HepG2 (cell line): ENCODE results near the gene ADGRF1. TPM values are rescaled to one million over a fixed set of nuclear protein-coding genes. Genes with fewer than 3 reads are reported as not detected.

Source experiments
- ATAC-seq: fragments of 200-7000 bp; cut with Tn5 transposase; 3 replicates; pipeline ENCODE4 v1.9.1; 2020; ENCODE audit warnings: mild to moderate bottlenecking, moderate library complexity
- BruUV-seq: library from RNA; stranded (reverse); fragments of 400-500 nt; replicated peaks from 2 replicates; lab custom pipeline; 2021; lab: Mats Ljungman, UMichigan
- CTCF ChIA-PET: fragments of 300-600 bp; formaldehyde crosslinking; extraction: SDS; loops from one replicate; lab custom pipeline; 2021; ENCODE audit warnings: low total read pairs, inconsistent platforms, low intra/inter-chr PET ratio; lab: Yijun Ruan, JAX
- POLR2A ChIA-PET: fragments of 350-600 bp; sonication (Branson Sonifier 250); formaldehyde crosslinking; loops from one replicate; lab custom pipeline; 2020; ENCODE audit warnings: antibody characterized with exemption, inconsistent platforms; lab: Yijun Ruan, JAX
- DNase-seq: peaks from one replicate; pipeline ENCODE4 v3.0.0-alpha.2; 2015; ENCODE audit warnings: low spot score
- FAIRE-seq: peaks from 3 replicates; lab custom pipeline; 2011; peaks lifted over from hg19 to GRCh38; lab: Jason Lieb, UNC
- H2AFZ ChIP-seq: one replicate; pipeline ENCODE4 v1.6.1; 2011; ENCODE audit warnings: low read length, inconsistent platforms
- H3K27ac ChIP-seq: fragments of 300-600 bp; 3 replicates; pipeline ENCODE4 v1.8.0; 2011; ENCODE audit warnings: mixed run types, mild to moderate bottlenecking, mixed read lengths, low read length, inconsistent platforms; ENCODE audit not compliant: insufficient read depth; ENCODE audit errors: extremely low read length
- H3K27me3 ChIP-seq, 2 experiments: fragments of 200-600 bp in 1 of 2; 2 replicates in 1 of 2; 3 replicates in 1 of 2; pipeline versions ENCODE4 v1.6.0 to v1.8.0; 2011; ENCODE audit warnings: low read length in 2 of 2, mild to moderate bottlenecking in 2 of 2, moderate library complexity in 2 of 2, inconsistent platforms in 1 of 2; ENCODE audit not compliant: insufficient read depth in 2 of 2, control insufficient read depth in 1 of 2
- H3K36me3 ChIP-seq, 2 experiments: fragments of 200-600 bp in 1 of 2; replicated peaks in 1 of 2; 2 replicates in 1 of 2; 3 replicates in 1 of 2; pipeline versions ENCODE4 v1.5.1 to v1.8.0; 2011; ENCODE audit warnings: low read length in 2 of 2, inconsistent platforms in 1 of 2; ENCODE audit not compliant: insufficient read depth in 2 of 2, control insufficient read depth in 1 of 2
- H3K4me1 ChIP-seq: 2 replicates; pipeline ENCODE4 v1.5.1; 2012; ENCODE audit warnings: low read length, inconsistent platforms; ENCODE audit not compliant: insufficient read depth
- H3K4me2 ChIP-seq: 2 replicates; pipeline ENCODE4 v1.6.0; 2011; ENCODE audit warnings: low read depth, low read length, inconsistent platforms
- H3K4me3 ChIP-seq, 3 experiments: fragments of 200-600 bp in 1 of 3; sonication (generic), shearing (Covaris generic) in 1 of 3; replicated peaks in 1 of 3; 2 replicates each; pipeline ENCODE4 v1.5.1; 2011 to 2016; ENCODE audit warnings: low read length in 3 of 3, inconsistent platforms in 2 of 3, low read depth in 2 of 3, mild to moderate bottlenecking in 2 of 3, control low read depth in 1 of 3, mixed read lengths in 1 of 3; ENCODE audit not compliant: insufficient read depth in 1 of 3
- H3K79me2 ChIP-seq: one replicate; pipeline ENCODE4 v1.6.1; 2011; ENCODE audit warnings: low read length, inconsistent platforms; ENCODE audit not compliant: insufficient read depth
- H3K9ac ChIP-seq: 2 replicates; pipeline ENCODE4 v1.6.0; 2011; ENCODE audit warnings: mild to moderate bottlenecking, low read depth, low read length, inconsistent platforms; ENCODE audit not compliant: insufficient read depth
- H3K9me3 ChIP-seq: 2 replicates; pipeline ENCODE4 v1.5.1; 2012; ENCODE audit warnings: mild to moderate bottlenecking, low read length
- H4K20me1 ChIP-seq: 2 replicates; pipeline ENCODE4 v1.6.0; 2011; ENCODE audit warnings: inconsistent platforms, mild to moderate bottlenecking, low read length, moderate library complexity; ENCODE audit not compliant: insufficient read depth
- ELF4 ChIP-seq: sonication (generic); formaldehyde crosslinking; IDR thresholded peaks from 2 replicates; pipeline ENCODE4 v1.5.0; 2020; ENCODE audit warnings: missing genetic modification reagents, mild to moderate bottlenecking, moderate library complexity, borderline replicate concordance
- FOXK1 ChIP-seq: sonication (generic); formaldehyde crosslinking; IDR thresholded peaks from 2 replicates; pipeline ENCODE4 v1.4.0; 2020; ENCODE audit warnings: low read depth, missing genetic modification reagents, borderline replicate concordance
- IKZF1 ChIP-seq: fragments of 450-650 bp; IDR thresholded peaks from 2 replicates; pipeline ENCODE4 v1.7.1; 2016
- IKZF4 ChIP-seq: sonication (generic); formaldehyde crosslinking; IDR thresholded peaks from 2 replicates; pipeline ENCODE4 v1.5.1; 2020; ENCODE audit warnings: borderline replicate concordance, mild to moderate bottlenecking, low read depth, missing genetic modification reagents; ENCODE audit errors: not compliant biosample characterization
- NKX3-1 ChIP-seq: sonication (generic); formaldehyde crosslinking; IDR thresholded peaks from 2 replicates; pipeline ENCODE4 v1.5.0; 2020; ENCODE audit warnings: missing genetic modification reagents
- ZIK1 ChIP-seq: sonication (generic); formaldehyde crosslinking; IDR thresholded peaks from 2 replicates; pipeline ENCODE4 v1.5.0; 2020; ENCODE audit warnings: mild to moderate bottlenecking, low read depth, missing genetic modification reagents, borderline replicate concordance
- ZNF224 ChIP-seq: sonication (generic); formaldehyde crosslinking; IDR thresholded peaks from 2 replicates; pipeline ENCODE4 v1.5.0; 2020; ENCODE audit warnings: mild to moderate bottlenecking, missing genetic modification reagents
- ZNF230 ChIP-seq: sonication (generic); formaldehyde crosslinking; IDR thresholded peaks from 2 replicates; pipeline ENCODE4 v1.4.0; 2020; ENCODE audit warnings: mild to moderate bottlenecking, missing genetic modification reagents
- ZNF30 ChIP-seq: sonication (generic); formaldehyde crosslinking; IDR thresholded peaks from 2 replicates; pipeline ENCODE4 v1.5.0; 2020; ENCODE audit warnings: mild to moderate bottlenecking, missing genetic modification reagents
- ZNF414 ChIP-seq: sonication (generic); formaldehyde crosslinking; IDR thresholded peaks from 2 replicates; pipeline ENCODE4 v1.5.0; 2020; ENCODE audit warnings: missing genetic modification reagents
- ZNF576 ChIP-seq: sonication (generic); formaldehyde crosslinking; IDR thresholded peaks from 2 replicates; pipeline ENCODE4 v1.4.0; 2020; ENCODE audit warnings: mild to moderate bottlenecking, missing genetic modification reagents
- ZNF790 ChIP-seq: sonication (generic); formaldehyde crosslinking; IDR thresholded peaks from 2 replicates; pipeline ENCODE4 v1.8.0; 2022; ENCODE audit warnings: missing genetic modification reagents, mild to moderate bottlenecking, borderline replicate concordance
- ZNF816 ChIP-seq: sonication (generic); formaldehyde crosslinking; IDR thresholded peaks from 2 replicates; pipeline ENCODE4 v1.8.0; 2022; ENCODE audit warnings: missing genetic modification reagents, mild to moderate bottlenecking, borderline replicate concordance
- WGBS: methylation state at CpG from one replicate; pipeline ENCODE4 v1.1.6; 2017; ENCODE audit warnings: low lambda C conversion rate; 5-methylcytosine and 5-hydroxymethylcytosine counted together
- in situ Hi-C: cut with HindIII; loops from 2 replicates; pipeline ENCODE4 v1.10.0; 2017; ENCODE audit warnings: low pct_unique_long_range_greater_than_20kb; ENCODE audit not compliant: extremely low pct_ligation_motif_present
- intact Hi-C: fragments of 100-400 bp; cut with micrococcal nuclease; formaldehyde crosslinking; loops from one replicate; pipeline ENCODE4 v1.10.0; 2022; ENCODE audit not compliant: unreplicated experiment
- polyA plus RNA-seq, 8 experiments: library from polyadenylated mRNA; depleted of rRNA in 3 of 8; stranded (reverse) in 7 of 8; unstranded in 1 of 8; fragments of >200 nt; fragmentation: Illumina TruSeq in 4 of 8; extraction: Trizol in 4 of 8; gene quantifications; 2 replicates each; pipeline versions ENCODE4 v1.2.1 to v1.2.3, GENCODE V29; 2011 to 2016; ENCODE audit warnings: low read depth in 4 of 8, missing spikeins in 1 of 8, mixed read lengths in 1 of 8; ENCODE audit not compliant: insufficient read depth in 1 of 8
- total RNA-seq, 5 experiments: library from RNA; depleted of rRNA; stranded (reverse); fragments of >200 nt; fragmentation: Illumina TruSeq; extraction: Trizol; gene quantifications; 2 replicates each; pipeline ENCODE4 v1.2.3, GENCODE V29; 2016; ENCODE audit warnings: low read depth in 1 of 5
- TF ChIP-seq, protein P1 (sequence below), 2 experiments: sonication (generic) in 1 of 2; formaldehyde crosslinking in 1 of 2; IDR thresholded peaks; 2 replicates each; pipeline versions ENCODE4 v1.5.1 to v1.6.1; 2011 to 2020; ENCODE audit warnings: borderline replicate concordance in 1 of 2, low read depth in 1 of 2, low read length in 1 of 2, mild to moderate bottlenecking in 1 of 2, missing genetic modification reagents in 1 of 2, moderate library complexity in 1 of 2
- TF ChIP-seq, protein P2 (sequence below): sonication (generic); formaldehyde crosslinking; IDR thresholded peaks from 2 replicates; pipeline ENCODE4 v1.4.0; 2020; ENCODE audit warnings: low read depth, missing genetic modification reagents

Gene ADGRF1
- total and polyA plus RNA-seq, 2 of the 13 experiments (the other 11 are each of a cell fraction or from before 2014, with no cell fraction given): not detected

- TF ChIP-seq, protein P1, sequence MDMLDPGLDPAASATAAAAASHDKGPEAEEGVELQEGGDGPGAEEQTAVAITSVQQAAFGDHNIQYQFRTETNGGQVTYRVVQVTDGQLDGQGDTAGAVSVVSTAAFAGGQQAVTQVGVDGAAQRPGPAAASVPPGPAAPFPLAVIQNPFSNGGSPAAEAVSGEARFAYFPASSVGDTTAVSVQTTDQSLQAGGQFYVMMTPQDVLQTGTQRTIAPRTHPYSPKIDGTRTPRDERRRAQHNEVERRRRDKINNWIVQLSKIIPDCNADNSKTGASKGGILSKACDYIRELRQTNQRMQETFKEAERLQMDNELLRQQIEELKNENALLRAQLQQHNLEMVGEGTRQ (IDR thresholded peaks at IDR 0.05; ENCODE audit: low read depth, low read length): no peak
- TF ChIP-seq, protein P1 (CRISPR knock-in tag; IDR thresholded peaks at IDR 0.05; ENCODE audit: borderline replicate concordance): no peak
- TF ChIP-seq ZNF30: no peak
Measured at GRCh38 chr6:47031656-47032055, 10.5 kb downstream of the ADGRF1 start (continued).

DNA sequence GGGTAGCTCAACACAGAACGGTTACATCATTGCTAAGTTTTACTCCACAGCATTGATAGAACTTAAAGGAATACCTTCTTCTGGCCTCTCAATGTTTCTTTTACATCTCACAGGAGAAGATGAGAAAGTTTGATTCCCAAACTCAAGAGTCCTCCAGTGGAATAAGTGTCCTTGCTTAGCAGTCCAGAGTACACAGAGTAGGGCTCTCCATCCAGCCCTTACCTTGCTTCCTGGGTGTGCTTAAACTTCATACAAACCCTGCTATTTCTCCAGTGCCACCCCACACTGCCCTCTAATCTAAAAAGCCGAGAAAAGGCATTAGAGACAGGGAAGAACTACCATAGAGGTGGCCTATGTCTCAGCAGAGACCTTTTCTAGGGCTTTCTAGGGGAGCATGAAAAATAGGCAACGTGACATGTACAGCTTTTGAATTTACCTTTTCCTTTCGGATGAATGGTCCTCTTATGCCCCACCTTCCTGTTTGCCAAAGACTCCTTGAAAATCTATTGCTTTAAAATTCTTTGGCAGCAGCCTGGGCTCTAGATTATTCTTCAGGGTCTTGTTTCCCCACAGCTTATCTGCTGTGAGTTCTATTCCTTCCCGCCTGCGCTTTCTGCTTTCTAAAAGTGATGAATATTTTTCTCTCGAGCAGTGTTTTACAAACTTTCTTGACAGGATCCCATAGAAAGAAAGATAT is 12.1 kb downstream of the ADGRF1 start:
- no peaks in the 10 kb centered on the region for H3K79me2 ChIP-seq
- H3K4me2 ChIP-seq: no peak overlapping the region
- no peak overlapping the region for H3K9ac ChIP-seq
- H3K27me3 ChIP-seq: peaks cover 11 to 89% of the 10 kb centered on the region in 2 experiments; a peak in 4 of 5 replicates
- no peaks in the 10 kb centered on the region for H3K9me3 ChIP-seq
- ATAC-seq: no peak
- ChIA-PET CTCF (no interaction called here), POLR2A (interaction anchor here (0.6 kb wide), 1 partner anchor 18 kb away, joined by 3 read pairs; no protein-coding TSS in a partner anchor)
- BruUV-seq: no TSS peak
- intact Hi-C loops: no loop called here
- no peak overlapping the region for H3K4me3 ChIP-seq
- no peak for DNase-seq
- 0 out of 2 replicates have a peak, but pooled peaks cover 5% of the 10 kb centered on the region for H3K4me1 ChIP-seq
- no peaks in the 10 kb centered on the region for H3K36me3 ChIP-seq
- WGBS: 19% methylated on average over 7 of the region's 7 CpGs
- no peaks in the 10 kb centered on the region for H4K20me1 ChIP-seq
- H2AFZ ChIP-seq: no peak overlapping the region
- in situ Hi-C loops: no loop called here
- no peak overlapping the region for H3K27ac ChIP-seq
- FAIRE-seq: no peak
- no peak for TF ChIP-seq IKZF4 (CRISPR knock-in tag)
- no peak for TF ChIP-seq FOXK1 (CRISPR knock-in tag)
- no peak for TF ChIP-seq ZNF224 (CRISPR knock-in tag)
- no peak for TF ChIP-seq NKX3-1 (CRISPR knock-in tag)
- no peak for TF ChIP-seq ZNF414 (CRISPR knock-in tag)
- TF ChIP-seq ZNF230 (CRISPR knock-in tag): no peak
- TF ChIP-seq, protein P2, sequence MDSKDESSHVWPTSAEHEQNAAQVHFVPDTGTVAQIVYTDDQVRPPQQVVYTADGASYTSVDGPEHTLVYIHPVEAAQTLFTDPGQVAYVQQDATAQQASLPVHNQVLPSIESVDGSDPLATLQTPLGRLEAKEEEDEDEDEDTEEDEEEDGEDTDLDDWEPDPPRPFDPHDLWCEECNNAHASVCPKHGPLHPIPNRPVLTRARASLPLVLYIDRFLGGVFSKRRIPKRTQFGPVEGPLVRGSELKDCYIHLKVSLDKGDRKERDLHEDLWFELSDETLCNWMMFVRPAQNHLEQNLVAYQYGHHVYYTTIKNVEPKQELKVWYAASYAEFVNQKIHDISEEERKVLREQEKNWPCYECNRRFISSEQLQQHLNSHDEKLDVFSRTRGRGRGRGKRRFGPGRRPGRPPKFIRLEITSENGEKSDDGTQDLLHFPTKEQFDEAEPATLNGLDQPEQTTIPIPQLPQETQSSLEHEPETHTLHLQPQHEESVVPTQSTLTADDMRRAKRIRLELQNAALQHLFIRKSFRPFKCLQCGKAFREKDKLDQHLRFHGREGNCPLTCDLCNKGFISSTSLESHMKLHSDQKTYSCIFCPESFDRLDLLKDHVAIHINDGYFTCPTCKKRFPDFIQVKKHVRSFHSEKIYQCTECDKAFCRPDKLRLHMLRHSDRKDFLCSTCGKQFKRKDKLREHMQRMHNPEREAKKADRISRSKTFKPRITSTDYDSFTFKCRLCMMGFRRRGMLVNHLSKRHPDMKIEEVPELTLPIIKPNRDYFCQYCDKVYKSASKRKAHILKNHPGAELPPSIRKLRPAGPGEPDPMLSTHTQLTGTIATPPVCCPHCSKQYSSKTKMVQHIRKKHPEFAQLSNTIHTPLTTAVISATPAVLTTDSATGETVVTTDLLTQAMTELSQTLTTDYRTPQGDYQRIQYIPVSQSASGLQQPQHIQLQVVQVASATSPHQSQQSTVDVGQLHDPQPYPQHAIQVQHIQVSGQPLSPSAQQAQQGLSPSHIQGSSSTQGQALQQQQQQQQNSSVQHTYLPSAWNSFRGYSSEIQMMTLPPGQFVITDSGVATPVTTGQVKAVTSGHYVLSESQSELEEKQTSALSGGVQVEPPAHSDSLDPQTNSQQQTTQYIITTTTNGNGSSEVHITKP (CRISPR knock-in tag): no peak
- TF ChIP-seq IKZF1: no peak
- TF ChIP-seq ZNF576 (CRISPR knock-in tag): no peak
- TF ChIP-seq ZNF816: no peak
- no peak for TF ChIP-seq ELF4
- no peak for TF ChIP-seq ZNF790 (CRISPR knock-in tag)
- TF ChIP-seq ZIK1 (CRISPR knock-in tag): no peak
